GM19023 (cell line): ENCODE measurements around the gene MYL6B.
"Not testable (repeated sequence)": the region's sequence is repeated elsewhere in the genome, so short reads cannot be mapped to it uniquely, and the experiment has no call there.

ENCODE experiments used
- ATAC-seq: cut with Tn5 transposase; IDR thresholded peaks from one replicate; pipeline ENCODE4 v1.9.1; 2021; ENCODE audit warnings: mild to moderate bottlenecking, moderate library complexity; ENCODE audit not compliant: unreplicated experiment

Gene MYL6B

DNA sequence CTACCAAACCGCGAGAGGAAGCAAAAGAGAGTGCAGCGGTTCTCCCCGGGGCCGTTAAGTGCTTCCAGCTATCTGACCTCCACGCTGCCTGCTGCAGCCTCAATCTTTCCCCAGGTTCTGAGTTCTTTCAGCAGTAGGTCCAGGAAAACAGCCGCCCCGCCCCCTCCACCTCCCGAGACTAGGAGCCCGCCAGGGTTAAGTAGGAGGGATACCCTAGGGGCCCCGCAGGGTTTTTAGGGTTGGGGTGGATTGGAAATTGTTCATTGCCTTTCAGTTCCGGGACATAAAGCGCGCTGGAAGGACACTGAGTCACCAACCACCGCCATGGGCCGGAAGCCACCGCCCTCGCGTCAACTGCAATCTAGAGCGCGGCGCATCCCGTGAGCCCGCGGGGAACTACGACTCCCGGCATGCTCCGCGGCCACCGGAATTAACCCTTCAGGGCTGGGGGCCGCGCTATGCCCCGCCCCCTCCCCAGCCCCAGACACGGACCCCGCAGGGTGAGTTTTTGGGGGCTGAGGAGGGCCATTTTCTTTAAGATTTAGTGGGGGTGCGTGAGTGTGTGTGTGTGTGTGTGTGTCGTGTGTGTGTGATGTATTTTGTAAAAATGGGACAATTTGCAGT lies at the start of gene MYL6B:
Gene MYL6B, plus strand, starts transcription at position 456 of the 624 bp plus-strand sequence. CDS start 1,332 bp downstream, outside the sequence.
- peak; percentile 84 for ATAC-seq

- ATAC-seq: no peak
Measured at GRCh38 chr12:56102683-56103065, 49.7 kb upstream of the MYL6B start.

- no peak for ATAC-seq
Measured at GRCh38 chr12:56103066-56103711, 49.2 kb upstream of the MYL6B start.

DNA sequence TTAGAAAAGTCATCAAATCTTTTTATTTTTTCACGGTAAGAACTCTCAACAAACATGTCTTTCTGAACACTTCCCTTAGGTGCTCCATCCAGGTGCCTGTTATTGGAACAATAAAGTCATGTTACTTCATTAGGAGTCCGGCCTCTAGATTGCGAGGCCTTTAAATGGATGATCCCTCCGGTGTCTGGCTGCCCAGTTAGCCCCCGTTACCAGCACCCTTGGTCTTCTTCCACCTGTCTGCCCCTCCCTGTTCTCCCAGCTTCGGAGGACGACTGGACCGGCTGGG lies 48.6 kb upstream of the MYL6B start:
- no peak for ATAC-seq

GRCh38 chr12:56104109-56104814 lies 48.1 kb upstream of the MYL6B start, which contains the start of gene PA2G4:
Gene PA2G4, plus strand, starts transcription at chr12:56104559. Its CDS starts 179 bp downstream, at chr12:56104738.
- ATAC-seq: peak; percentile 95

DNA sequence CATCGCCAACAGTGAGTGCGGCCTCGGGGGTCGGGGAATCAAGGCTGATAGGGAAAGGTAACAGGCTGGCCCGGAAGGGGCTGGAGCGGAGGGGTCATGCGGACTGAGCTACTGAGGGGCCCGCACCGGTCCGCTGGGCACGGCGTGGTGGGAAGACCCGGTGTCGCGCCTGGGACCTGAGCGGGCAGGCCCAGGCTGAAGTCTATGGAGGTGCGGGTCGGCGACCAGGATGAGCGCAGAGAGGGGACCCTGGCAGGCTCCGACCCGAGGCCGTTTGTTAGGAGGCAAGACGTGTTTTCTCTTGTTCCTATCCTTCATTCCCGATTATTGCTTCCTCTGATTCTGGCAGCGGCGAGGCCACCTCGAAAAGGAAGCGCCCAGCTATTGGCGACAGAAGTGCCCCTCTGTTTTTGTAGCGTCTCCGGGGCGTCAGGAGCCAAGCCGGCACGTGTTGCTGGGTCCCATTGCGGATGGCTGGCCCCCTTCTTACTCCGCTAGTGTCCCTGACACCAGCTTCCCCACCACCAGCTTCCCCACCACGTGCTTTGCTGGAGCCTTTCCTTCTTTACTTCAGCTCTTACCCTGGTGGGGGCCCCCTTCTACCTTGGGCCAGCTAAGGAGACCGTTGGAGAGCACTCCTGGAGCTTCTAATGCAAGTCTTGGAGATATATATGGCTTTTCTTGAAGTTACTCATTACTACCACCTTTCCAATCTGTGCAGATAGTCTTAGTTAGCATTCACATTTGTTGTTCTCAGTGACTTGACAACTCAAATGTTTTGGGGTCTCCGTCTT lies 47.4 kb upstream of the MYL6B start:
- peak; percentile 17 for ATAC-seq

DNA sequence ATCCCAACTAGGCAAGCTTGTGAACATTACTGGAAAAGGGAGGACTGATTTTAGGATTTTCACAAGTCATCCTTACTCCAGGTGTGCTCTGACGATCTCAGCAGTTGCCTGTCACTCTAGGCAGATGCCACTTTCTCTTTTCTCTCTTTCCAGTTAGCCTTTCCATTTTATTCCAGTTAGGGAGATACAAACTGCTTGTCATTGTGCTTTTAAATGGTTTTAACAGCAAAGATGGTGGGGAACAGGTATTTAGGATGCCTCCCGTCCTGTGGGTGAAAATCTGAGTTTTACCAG lies 46.8 kb upstream of the MYL6B start:
- ATAC-seq: no peak

- ATAC-seq: no peak
Measured at GRCh38 chr12:56107242-56107641, 45.1 kb upstream of the MYL6B start.

GRCh38 chr12:56110571-56110970 lies 41.8 kb upstream of the MYL6B start:
- no peak for ATAC-seq

- ATAC-seq: no peak
Measured at GRCh38 chr12:56114084-56114483, 38.3 kb upstream of the MYL6B start.

DNA sequence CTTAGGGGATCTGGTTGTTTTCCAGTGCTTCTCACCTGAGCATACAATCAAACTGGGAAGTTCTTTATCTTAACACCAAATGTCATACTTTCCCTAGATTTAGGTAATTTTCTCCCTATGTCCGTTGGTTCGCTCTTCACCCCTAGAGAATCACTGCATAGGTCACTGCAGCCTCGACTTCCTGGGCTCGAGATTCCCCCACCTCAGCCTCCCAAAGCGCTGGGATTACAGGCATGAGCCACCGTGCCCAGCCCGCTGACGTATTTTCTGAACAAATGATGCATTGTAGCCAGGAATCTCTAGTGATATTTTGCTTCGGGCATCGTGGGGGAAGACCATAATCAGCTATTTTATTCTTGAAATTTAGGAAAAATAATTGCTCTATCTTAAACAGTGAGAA lies 37.1 kb upstream of the MYL6B start:
- ATAC-seq: no peak

DNA sequence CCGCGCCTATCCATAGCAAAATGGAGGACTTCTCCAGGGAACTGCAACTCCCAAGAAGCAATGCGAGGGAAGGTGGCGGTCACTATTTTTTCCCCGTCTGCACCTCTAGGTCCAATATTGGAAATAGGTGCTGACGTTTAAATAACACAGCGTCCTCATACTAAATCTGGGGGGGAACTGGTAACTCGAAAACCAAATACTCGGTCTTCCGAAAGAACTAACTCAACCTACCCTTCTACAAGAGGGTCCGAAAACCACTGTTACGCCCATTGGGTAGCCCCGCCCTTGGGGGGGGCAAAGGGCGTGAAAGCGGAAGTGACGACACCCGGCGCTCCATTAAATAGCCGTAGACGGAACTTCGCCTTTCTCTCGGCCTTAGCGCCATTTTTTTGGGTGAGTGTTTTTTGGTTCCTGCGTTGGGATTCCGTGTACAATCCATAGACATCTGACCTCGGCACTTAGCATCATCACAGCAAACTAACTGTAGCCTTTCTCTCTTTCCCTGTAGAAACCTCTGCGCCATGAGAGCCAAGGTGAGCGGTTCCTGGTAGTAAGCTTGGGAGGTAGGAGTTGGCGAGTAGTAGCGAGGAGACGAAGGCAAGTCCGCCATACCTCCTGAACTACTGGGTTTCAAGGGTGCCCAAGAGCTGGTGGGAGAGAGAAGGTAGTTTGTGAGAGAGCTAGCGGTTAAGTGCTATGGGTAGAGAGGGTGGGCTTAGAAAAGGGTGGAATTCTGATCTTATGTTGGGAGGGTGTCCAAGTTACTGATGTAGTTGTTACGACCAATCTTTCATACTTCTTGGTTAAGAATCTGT lies 35.9 kb upstream of the MYL6B start, which contains the start of gene RPL41:
Gene RPL41, plus strand, starts transcription at position 367 of the 815 bp plus-strand sequence.
- peak; percentile 37 for ATAC-seq

DNA sequence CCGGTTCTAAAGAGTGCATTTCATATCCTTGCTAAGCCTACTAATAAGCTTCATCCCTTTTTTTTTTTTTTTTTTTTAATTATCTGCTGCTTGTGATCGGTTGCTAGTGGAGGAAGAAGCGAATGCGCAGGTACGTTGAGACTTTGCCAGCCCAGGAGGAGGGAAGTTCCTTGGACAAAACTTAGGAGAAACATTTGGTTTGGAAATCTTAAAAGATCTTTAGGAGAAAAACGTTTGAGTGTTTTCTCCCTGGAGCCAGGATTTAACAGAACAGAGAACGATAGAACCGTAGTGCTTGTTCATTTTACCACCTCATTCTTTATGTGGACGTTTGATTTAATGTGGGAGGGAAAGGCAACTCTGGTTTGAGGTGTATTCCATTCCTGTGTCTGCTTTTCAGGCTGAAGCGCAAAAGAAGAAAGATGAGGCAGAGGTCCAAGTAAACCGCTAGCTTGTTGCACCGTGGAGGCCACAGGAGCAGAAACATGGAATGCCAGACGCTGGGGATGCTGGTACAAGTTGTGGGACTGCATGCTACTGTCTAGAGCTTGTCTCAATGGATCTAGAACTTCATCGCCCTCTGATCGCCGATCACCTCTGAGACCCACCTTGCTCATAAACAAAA lies 35.2 kb upstream of the MYL6B start:
- ATAC-seq: not testable (repeated sequence)

GRCh38 chr12:56117778-56118687 lies 34.4 kb upstream of the MYL6B start, which contains the start of gene ZC3H10:
Gene ZC3H10, plus strand, starts transcription at chr12:56118266. Its CDS starts 2,297 bp downstream, at chr12:56120563.
- peak; percentile 75 for ATAC-seq

GRCh38 chr12:56118688-56119357 lies 33.6 kb upstream of the MYL6B start:
- no peak for ATAC-seq

- ATAC-seq: no peak
Measured at GRCh38 chr12:56119361-56119796, 33.0 kb upstream of the MYL6B start.

GRCh38 chr12:56120158-56120846 lies 32.1 kb upstream of the MYL6B start:
- ATAC-seq: no peak
